ENCODE results near the gene DSCAML1.

The DSCAML1 gene

DNA sequence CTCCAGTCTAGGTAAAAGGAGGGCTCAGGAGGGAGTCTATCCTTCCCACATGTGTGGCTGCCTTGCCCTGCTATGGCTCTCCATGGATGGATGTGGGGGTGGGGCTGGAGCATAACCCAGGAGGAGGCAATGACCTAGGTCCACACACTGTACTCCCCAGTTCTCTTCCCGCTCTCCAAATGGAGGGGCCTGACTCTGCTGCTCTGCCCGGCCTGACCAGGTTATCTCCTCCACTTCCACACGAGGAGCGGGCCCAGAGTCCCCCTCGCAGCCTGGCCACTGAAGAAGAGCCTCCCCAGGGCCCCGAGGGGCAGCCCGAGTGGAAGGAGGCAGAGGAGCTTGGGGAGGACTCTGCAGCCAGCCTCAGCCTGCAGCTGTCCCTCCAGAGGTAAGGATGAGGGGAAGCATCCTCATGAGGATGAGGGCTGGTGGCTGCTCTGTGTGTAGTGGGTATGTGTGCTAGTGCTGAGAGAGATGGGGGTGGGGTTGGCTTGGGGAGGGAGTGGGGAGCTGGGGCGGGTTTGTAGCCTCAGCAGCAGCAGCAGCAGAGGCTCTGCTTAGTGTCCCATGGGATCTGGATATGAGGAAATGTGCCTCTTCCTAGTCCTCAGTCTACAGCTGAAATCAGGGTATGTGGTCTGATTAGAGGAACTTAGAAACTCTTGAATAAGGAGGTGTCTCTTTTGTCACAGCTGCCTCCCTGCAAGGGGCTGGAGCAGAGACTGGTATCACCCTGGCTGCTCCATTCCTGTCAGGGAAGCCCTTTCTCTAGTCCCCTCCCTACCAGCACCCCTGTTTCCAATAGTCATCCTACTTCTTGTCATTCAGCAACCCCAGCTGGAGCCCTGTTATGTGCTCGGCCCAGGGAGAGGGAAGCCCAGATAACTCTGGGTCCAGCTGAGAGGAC, 415.3 kb downstream of the DSCAML1 start:
- TF ChIP-seq, protein P1, sequence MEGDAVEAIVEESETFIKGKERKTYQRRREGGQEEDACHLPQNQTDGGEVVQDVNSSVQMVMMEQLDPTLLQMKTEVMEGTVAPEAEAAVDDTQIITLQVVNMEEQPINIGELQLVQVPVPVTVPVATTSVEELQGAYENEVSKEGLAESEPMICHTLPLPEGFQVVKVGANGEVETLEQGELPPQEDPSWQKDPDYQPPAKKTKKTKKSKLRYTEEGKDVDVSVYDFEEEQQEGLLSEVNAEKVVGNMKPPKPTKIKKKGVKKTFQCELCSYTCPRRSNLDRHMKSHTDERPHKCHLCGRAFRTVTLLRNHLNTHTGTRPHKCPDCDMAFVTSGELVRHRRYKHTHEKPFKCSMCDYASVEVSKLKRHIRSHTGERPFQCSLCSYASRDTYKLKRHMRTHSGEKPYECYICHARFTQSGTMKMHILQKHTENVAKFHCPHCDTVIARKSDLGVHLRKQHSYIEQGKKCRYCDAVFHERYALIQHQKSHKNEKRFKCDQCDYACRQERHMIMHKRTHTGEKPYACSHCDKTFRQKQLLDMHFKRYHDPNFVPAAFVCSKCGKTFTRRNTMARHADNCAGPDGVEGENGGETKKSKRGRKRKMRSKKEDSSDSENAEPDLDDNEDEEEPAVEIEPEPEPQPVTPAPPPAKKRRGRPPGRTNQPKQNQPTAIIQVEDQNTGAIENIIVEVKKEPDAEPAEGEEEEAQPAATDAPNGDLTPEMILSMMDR (IDR thresholded peaks at IDR 0.05; ENCODE audit: low read length) = no peak
- no peak for TF ChIP-seq EZH2 (IDR thresholded peaks at IDR 0.05; ENCODE audit: borderline replicate concordance, low read length)
- no peak overlapping the region for H3K27ac ChIP-seq (ENCODE audit: low read depth, low read length, poor library complexity, severe bottlenecking)
- H2AFZ ChIP-seq (ENCODE audit: low read length) = no peak overlapping the region

DNA sequence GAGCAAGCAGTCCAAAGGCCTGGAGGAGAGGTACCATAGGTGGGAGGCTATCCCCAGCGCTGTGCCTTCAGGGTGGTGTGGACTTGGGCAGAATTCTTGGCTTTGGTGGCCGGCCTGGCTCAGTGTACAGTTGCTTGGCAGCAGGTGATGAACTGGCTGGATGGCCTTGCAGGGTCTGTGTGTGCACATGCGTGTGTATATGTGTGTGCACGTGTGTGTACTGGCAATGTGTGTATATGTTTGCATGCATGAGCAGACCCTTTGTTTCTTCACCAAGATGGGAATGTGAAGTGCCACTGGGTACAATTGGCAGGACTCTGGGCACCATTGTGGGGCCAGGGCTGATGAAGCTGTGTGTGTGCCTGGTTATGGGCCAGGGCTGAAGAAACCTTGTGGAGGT, 416.3 kb downstream of the DSCAML1 start:
- Histone ChIP-seq H3K9ac (ENCODE audit: low read length) (no peak overlapping the region), H3K4me3 (ENCODE audit: low read depth, low read length, poor library complexity, severe bottlenecking) (no peak overlapping the region), H3K27ac (ENCODE audit: low read depth, low read length, poor library complexity, severe bottlenecking) (no peak overlapping the region), H3F3A (ENCODE audit: insufficient read depth, low read length) (no peaks in the 10 kb centered on the region), H2AFZ (ENCODE audit: low read length) (no peak overlapping the region), H3K4me1 (ENCODE audit: insufficient read depth, low read length, severe bottlenecking) (no peaks in the 10 kb centered on the region), H4K20me1 (ENCODE audit: insufficient read depth, low read length) (no peaks in the 10 kb centered on the region), H3K79me2 (ENCODE audit: insufficient read depth, low read length) (no peaks in the 10 kb centered on the region), H3K36me3 (ENCODE audit: insufficient read depth, low read length) (no peaks in the 10 kb centered on the region), H3K9me3 (ENCODE audit: low read length) (no peaks in the 10 kb centered on the region), H3K9me2 (ENCODE audit: low read depth, low read length) (no peaks in the 10 kb centered on the region), H3K4me2 (ENCODE audit: low read length) (no peak overlapping the region), H3K27me3 (ENCODE audit: insufficient read depth, low read length) (no peaks in the 10 kb centered on the region)
- TF ChIP-seq, protein P1 (IDR thresholded peaks at IDR 0.05; ENCODE audit: low read length) = no peak
- no peak for TF ChIP-seq EZH2 (IDR thresholded peaks at IDR 0.05; ENCODE audit: borderline replicate concordance, low read length)

More for the DNA sequence above, 415.3 kb downstream of the DSCAML1 start:
- H3K9ac ChIP-seq (ENCODE audit: low read length) = no peak overlapping the region
- no peaks in the 10 kb centered on the region for H3K27me3 ChIP-seq (ENCODE audit: insufficient read depth, low read length)
- H3K4me2 ChIP-seq (ENCODE audit: low read length) = no peak overlapping the region
- no peaks in the 10 kb centered on the region for H3K4me1 ChIP-seq (ENCODE audit: insufficient read depth, low read length, severe bottlenecking)
- no peaks in the 10 kb centered on the region for H3K36me3 ChIP-seq (ENCODE audit: insufficient read depth, low read length)
- no peaks in the 10 kb centered on the region for H3K79me2 ChIP-seq (ENCODE audit: insufficient read depth, low read length)
- no peaks in the 10 kb centered on the region for H3K9me3 ChIP-seq (ENCODE audit: low read length)
- H3K9me2 ChIP-seq (ENCODE audit: low read depth, low read length) = no peaks in the 10 kb centered on the region
- no peaks in the 10 kb centered on the region for H3F3A ChIP-seq (ENCODE audit: insufficient read depth, low read length)
- H3K4me3 ChIP-seq (ENCODE audit: low read depth, low read length, poor library complexity, severe bottlenecking) = no peak overlapping the region
- no peaks in the 10 kb centered on the region for H4K20me1 ChIP-seq (ENCODE audit: insufficient read depth, low read length)

DNA sequence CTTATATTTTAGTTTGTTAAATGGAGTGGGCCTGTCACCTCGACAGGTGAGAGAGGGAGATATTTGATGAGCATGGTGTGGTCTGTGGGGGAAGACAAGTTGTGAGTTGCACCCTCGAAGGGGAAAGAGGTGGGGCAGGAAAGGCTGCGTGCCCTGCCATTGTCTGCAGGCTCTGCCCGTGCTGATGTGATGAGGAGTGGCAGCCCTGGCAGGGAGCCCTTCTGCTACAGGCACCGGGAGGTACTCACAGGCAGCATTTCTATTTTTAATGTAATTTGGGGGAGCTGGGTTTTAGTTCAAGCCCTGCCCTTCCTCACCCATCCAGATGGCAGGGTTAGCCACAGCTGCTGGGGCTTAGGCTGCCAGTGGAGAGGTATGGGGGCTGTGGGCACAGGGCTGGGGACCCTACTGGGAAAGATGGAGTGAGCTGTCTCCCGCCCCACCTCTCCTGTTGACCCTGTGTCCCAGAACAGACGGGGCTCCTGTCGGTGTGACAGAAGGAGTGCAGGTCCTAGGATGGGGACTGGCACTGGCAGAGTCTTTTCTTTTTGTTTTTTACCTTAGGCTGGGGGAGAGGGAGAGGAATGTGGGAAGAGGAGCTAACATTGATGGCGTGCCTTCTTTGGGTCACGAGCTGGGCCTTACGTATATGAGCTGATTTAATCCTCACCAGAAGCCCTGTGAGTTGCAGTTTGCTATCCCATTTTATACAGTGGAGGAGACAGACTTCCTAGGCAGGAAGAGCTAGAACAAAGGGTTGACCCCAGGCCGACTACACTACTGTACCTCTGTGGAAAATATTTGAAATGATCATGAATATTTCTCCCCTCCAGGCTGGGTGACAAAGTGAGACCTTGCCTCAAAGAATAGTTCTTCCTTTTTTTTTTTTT, 417.8 kb downstream of the DSCAML1 start:
- Histone ChIP-seq H3F3A (ENCODE audit: insufficient read depth, low read length) (no peaks in the 10 kb centered on the region), H3K36me3 (ENCODE audit: insufficient read depth, low read length) (no peaks in the 10 kb centered on the region), H3K79me2 (ENCODE audit: insufficient read depth, low read length) (no peaks in the 10 kb centered on the region), H3K9ac (ENCODE audit: low read length) (no peak overlapping the region), H3K27ac (ENCODE audit: low read depth, low read length, poor library complexity, severe bottlenecking) (no peak overlapping the region), H3K9me3 (ENCODE audit: low read length) (no peaks in the 10 kb centered on the region), H3K27me3 (ENCODE audit: insufficient read depth, low read length) (no peaks in the 10 kb centered on the region), H4K20me1 (ENCODE audit: insufficient read depth, low read length) (no peaks in the 10 kb centered on the region), H2AFZ (ENCODE audit: low read length) (no peak overlapping the region), H3K4me1 (ENCODE audit: insufficient read depth, low read length, severe bottlenecking) (no peaks in the 10 kb centered on the region), H3K4me2 (ENCODE audit: low read length) (no peak overlapping the region), H3K4me3 (ENCODE audit: low read depth, low read length, poor library complexity, severe bottlenecking) (no peak overlapping the region), H3K9me2 (ENCODE audit: low read depth, low read length) (no peaks in the 10 kb centered on the region)
- TF ChIP-seq, protein P1 (IDR thresholded peaks at IDR 0.05; ENCODE audit: low read length) = no peak
- TF ChIP-seq EZH2 (IDR thresholded peaks at IDR 0.05; ENCODE audit: borderline replicate concordance, low read length) = no peak

Measured in OCI-LY1 (cell line).